HepG2 (cell line): Measurements from ENCODE around the gene S100A16.

Experiments used
- ASH2L ChIP-seq: fragments of 300-600, 200-600 bp; sonication (generic); IDR thresholded peaks from 2 replicates; pipeline ENCODE4 v1.7.0; 2017; ENCODE audit warnings: low read depth, mild to moderate bottlenecking, moderate library complexity, mixed read lengths, low read length; ENCODE audit not compliant: insufficient read length
- TP53 ChIP-seq: sonication (generic); formaldehyde crosslinking; conservative IDR thresholded peaks from 2 replicates; pipeline ENCODE4 v1.4.0; 2020; ENCODE audit warnings: missing genetic modification reagents

DNA sequence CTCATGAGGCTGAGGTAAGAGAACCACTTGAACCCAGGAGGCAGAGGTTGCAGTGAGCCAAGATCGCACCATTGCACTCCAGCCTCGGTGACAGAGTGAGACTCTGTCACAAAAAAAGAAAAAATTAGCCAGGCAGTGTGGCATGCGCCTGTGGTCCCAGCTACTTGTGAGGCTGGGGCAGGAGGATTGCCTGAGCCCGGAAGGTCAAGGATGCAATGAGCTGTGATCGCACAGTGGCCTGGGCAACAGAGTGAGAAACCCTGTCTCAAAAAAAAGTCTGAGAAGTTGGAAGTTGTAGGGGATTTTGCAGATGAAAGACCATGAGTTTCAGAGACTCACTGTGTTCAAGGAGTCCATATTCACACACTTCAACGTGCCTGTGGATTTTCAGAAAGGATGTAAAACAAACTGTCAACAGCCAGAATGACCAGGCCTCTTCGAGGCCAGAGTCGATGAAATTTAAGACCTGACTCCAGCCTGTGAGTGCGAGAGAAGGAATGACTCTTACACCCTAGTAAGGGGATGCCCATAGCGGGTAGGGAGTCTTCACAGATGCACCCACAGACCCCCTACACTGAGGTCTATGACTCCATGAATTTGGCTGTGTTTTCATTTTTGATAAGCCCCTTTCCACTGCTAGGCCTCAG lies 12.2 kb upstream of the S100A16 start:
- TF ChIP-seq ASH2L (no peak), TP53 (CRISPR knock-in tag) (no peak)
